GM13976 (cell line): ENCODE measurements around the gene IGFALS.

ENCODE experiments used
- DNase-seq: peaks from one replicate; pipeline ENCODE4 v3.0.0; 2012; ENCODE audit warnings: low spot score
- CTCF ChIP-seq: IDR thresholded peaks from 2 replicates; pipeline ENCODE4 v1.5.1; 2012; ENCODE audit warnings: borderline replicate concordance, mild to moderate bottlenecking; ENCODE audit not compliant: insufficient read depth; ENCODE audit errors: extremely low read depth, missing control alignments, control extremely low read depth
- in situ Hi-C: fragments of 300-500 bp; cut with MboI; formaldehyde crosslinking; loops from one replicate; pipeline ENCODE4 v1.12.0; 2022; ENCODE audit warnings: low sequenced_read_pairs, mixed read lengths, inconsistent platforms; ENCODE audit not compliant: unreplicated experiment

IGFALS gene

GRCh38 chr16:1762196-1762878 lies 31.2 kb downstream of the IGFALS start:
- no peak for TF ChIP-seq CTCF
- DNase-seq = no peak
- in situ Hi-C loops = no loop called here

GRCh38 chr16:1761751-1762150 lies 31.8 kb downstream of the IGFALS start:
- in situ Hi-C loops = no loop called here
- DNase-seq = no peak
- no peak for TF ChIP-seq CTCF

- no peak for DNase-seq
- in situ Hi-C loops = no loop called here
- no peak for TF ChIP-seq CTCF
Measured at GRCh38 chr16:1760911-1761310, 32.6 kb downstream of the IGFALS start.

- in situ Hi-C loops = no loop called here
- no peak for DNase-seq
- no peak for TF ChIP-seq CTCF
Measured at GRCh38 chr16:1759511-1759910, 34.0 kb downstream of the IGFALS start.

GRCh38 chr16:1758923-1759322 lies 34.6 kb downstream of the IGFALS start:
- in situ Hi-C loops = no loop called here
- no peak for DNase-seq

GRCh38 chr16:1757714-1758461 lies 35.6 kb downstream of the IGFALS start:
- in situ Hi-C loops = no loop called here

More at GRCh38 chr16:1758923-1759322, 34.6 kb downstream of the IGFALS start:
- no peak for TF ChIP-seq CTCF

More at GRCh38 chr16:1757714-1758461, 35.6 kb downstream of the IGFALS start:
- no peak for TF ChIP-seq CTCF
- no peak for DNase-seq
